GM12878 (cell line): Measurements from ENCODE around the gene TNP2. TPM values are rescaled to one million over a fixed set of nuclear protein-coding genes. Genes with fewer than 3 reads are reported as not detected.
A peak's percentile ranks its signal among the peaks of the same experiment; 100 is the strongest.

Experiments
- RELB ChIP-seq: fragments of 450-650 bp; IDR thresholded peaks from 2 replicates; pipeline ENCODE4 v1.6.1; 2017; ENCODE audit warnings: low read depth, mild to moderate bottlenecking, moderate library complexity
- polyA plus RNA-seq, 11 experiments: library from polyadenylated mRNA; depleted of rRNA in 4 of 11; unstranded in 6 of 11; stranded (reverse) in 5 of 11; fragments of >200 nt; fragmentation: Nextera tagmentation in 4 of 11; fragmentation: Illumina TruSeq in 1 of 11; extraction: Ambion mirVana in 4 of 11; extraction: Trizol in 1 of 11; gene quantifications; 1 replicate in 1 of 11; 2 replicates in 10 of 11; pipeline versions ENCODE4 v1.2.1 to v1.2.3, GENCODE V29; 2011 to 2016; ENCODE audit warnings: inconsistent platforms in 2 of 11, missing spikeins in 2 of 11, low read depth in 1 of 11
- total RNA-seq, 4 experiments: library from RNA; depleted of rRNA in 3 of 4; stranded (reverse); fragments of >200 nt in 3 of 4; fragmentation: Illumina TruSeq in 1 of 4; extraction: Trizol in 1 of 4; gene quantifications; 2 replicates each; pipeline versions ENCODE4 v1.2.1 to v1.2.3, GENCODE V29; 2013 to 2021
- TF ChIP-seq, protein P1 (sequence below): IDR thresholded peaks from 2 replicates; pipeline ENCODE4 v1.6.1; 2012; ENCODE audit warnings: improper control_type of control experiment, low read depth, low read length; ENCODE audit not compliant: insufficient replicate concordance

The TNP2 gene
- total and polyA plus RNA-seq, 10 of the 15 experiments (the other 5 are each of a cell fraction or from before 2014, with no cell fraction given), result not detected

- peak; percentile 87 for TF ChIP-seq RELB
- TF ChIP-seq, protein P1, sequence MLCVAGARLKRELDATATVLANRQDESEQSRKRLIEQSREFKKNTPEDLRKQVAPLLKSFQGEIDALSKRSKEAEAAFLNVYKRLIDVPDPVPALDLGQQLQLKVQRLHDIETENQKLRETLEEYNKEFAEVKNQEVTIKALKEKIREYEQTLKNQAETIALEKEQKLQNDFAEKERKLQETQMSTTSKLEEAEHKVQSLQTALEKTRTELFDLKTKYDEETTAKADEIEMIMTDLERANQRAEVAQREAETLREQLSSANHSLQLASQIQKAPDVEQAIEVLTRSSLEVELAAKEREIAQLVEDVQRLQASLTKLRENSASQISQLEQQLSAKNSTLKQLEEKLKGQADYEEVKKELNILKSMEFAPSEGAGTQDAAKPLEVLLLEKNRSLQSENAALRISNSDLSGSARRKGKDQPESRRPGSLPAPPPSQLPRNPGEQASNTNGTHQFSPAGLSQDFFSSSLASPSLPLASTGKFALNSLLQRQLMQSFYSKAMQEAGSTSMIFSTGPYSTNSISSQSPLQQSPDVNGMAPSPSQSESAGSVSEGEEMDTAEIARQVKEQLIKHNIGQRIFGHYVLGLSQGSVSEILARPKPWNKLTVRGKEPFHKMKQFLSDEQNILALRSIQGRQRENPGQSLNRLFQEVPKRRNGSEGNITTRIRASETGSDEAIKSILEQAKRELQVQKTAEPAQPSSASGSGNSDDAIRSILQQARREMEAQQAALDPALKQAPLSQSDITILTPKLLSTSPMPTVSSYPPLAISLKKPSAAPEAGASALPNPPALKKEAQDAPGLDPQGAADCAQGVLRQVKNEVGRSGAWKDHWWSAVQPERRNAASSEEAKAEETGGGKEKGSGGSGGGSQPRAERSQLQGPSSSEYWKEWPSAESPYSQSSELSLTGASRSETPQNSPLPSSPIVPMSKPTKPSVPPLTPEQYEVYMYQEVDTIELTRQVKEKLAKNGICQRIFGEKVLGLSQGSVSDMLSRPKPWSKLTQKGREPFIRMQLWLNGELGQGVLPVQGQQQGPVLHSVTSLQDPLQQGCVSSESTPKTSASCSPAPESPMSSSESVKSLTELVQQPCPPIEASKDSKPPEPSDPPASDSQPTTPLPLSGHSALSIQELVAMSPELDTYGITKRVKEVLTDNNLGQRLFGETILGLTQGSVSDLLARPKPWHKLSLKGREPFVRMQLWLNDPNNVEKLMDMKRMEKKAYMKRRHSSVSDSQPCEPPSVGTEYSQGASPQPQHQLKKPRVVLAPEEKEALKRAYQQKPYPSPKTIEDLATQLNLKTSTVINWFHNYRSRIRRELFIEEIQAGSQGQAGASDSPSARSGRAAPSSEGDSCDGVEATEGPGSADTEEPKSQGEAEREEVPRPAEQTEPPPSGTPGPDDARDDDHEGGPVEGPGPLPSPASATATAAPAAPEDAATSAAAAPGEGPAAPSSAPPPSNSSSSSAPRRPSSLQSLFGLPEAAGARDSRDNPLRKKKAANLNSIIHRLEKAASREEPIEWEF, result peak; percentile 32
These were observed 28.5 kb upstream of the TNP2 start (continued) for GRCh38 chr16:11297492-11298142.
